HG02763 (cell line): ENCODE data around the gene ATP4B.

Source experiments
- ATAC-seq: cut with Tn5 transposase; IDR thresholded peaks from one replicate; pipeline ENCODE4 v1.9.1; 2021; ENCODE audit warnings: mild to moderate bottlenecking, moderate library complexity; ENCODE audit not compliant: unreplicated experiment

The ATP4B gene

GRCh38 chr13:113656831-113657671 lies 947 bp downstream of the ATP4B start:
- no peak for ATAC-seq

DNA sequence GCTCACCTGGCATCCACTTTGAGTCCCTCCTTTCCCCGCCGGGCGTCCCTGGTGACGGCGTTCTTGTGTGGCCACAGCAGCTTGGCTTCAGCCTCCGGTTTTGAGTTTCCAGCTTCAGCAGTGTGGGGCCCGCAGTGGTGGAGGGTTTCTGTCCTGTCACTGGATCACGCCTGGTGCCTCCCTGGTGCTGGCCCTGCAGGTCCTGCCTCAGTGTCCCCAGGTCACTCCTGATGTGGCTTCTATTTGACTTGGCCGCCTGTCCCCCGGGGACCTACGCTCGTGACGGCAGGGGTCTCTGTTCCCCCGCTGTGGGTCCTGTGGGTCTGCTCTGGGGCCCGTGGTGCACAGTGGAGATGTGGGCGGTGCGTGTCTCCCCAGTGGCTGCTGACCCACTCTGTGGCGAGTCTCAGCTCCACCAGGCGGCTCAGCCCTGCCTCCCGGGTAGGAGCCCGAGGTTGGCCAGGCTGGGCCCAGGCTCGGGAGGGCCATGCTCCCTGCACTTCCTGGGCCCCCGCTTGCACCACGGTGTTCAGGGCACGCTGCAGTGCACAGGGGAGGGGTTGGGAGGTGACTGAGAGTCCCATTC lies 1.9 kb downstream of the ATP4B start:
- no peak for ATAC-seq

DNA sequence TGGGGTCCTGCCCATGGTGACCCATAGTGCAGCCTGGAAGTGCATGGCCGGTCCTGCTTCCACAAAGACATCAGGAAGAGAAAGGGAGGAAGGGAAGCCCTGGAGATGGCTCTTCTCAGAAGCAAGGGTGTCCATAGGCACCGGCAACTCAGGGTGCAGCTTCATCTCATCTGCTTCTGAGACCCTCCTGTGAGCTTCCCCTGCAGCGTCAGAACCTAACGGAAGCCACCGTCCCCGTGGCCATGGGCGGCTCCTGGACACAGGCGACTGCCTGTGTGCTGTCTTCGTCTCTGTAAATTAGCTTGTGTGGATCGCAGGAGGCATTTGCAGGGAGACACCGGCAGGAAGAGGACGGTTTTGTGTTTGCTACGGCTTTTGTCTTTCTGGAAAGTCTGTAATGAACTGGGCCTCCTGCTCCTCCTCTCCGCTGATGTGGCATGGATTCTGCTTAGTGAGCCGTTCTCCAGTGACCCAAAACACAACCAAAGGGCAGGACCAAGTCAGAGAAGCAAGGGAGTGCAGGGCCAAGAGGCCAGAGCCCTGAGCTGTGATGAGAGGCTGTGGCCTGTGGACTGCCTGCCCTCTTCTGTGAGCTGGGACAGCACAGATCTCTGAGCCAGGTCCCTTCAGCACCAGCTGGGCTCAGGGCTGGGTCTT lies 2.5 kb downstream of the ATP4B start:
- ATAC-seq = no peak

DNA sequence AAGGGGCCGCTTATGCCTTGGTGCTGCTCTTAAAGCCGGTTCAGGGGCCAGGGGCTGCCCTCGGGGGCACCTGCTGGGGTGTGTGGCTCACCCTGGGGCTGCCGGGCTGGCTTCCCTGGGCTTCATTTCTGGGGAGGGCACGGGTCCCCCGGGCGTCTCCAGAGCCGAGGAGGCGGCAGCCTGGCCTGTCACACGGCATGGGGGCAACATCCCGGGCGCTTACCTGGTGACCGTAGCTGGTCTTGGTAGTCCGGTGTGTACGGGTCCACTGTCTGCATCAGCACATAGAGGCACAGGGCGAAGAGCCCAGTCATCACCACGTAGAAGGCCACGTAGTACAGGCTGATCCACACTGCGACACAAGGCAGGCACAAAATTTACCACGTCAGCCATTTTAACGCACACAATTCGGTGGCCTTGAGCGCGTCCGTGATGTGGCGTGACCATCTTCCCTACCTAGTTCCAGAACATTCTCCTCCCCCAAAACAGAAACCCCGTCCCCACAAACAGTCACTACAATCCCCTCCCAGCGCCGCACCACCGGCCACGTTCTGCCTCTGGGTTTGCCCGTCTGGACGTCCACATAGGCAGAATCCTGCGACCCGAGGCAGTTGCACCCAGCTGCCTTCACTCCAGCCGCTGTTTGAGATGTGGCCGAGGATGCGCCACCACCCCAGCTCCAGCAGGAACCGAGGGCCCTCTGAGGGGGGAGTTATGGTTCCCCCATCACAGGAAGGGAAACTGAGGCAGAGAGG lies 3.2 kb downstream of the ATP4B start:
- ATAC-seq = no peak

GRCh38 chr13:113654175-113654560 lies 3.8 kb downstream of the ATP4B start:
- ATAC-seq = no peak

DNA sequence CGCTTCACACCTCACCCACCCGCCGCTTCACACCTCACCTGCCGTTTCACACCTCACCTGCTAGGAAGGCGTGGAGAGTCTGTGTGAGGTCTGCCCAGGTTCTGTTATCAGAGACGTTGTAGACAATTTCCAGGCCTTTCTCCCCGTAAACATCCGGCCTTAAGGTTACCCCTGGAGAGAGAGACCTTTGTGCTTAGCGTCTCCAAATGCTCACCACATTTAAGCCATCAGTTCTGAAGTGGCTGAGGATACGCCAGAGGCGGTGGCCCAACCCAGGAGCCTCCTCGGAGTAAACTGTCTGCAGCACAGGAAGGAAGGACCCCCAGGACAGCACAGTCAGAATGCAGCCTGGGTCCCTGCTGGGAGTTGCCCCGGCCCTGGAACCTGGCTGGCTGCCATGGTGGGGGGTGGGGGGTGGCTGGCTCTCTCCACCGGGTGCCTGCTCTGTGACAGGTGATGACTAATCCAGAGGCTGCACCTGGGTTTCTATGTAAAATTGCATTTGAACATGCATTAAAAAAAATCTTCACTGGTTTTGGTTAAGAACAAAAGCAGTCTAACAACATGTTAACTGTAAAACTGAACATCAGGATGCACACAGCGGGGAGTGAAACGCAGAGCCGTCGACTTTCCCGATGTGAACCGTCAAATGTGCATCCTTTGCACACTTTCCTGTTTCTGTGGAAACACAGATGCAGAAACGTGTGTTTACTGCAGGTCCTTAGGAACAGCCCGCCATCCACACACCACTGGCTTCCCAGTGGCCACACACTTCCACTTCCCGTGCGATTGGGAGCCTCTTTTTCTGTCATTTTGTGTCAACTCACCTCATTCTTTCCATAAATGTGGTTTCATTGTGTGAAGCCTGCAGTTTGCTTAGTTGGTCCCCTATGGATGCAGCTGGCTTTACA lies 4.5 kb downstream of the ATP4B start:
- ATAC-seq = no peak

- ATAC-seq = no peak
Observed at GRCh38 chr13:113652404-113653263, 5.4 kb downstream of the ATP4B start.

GRCh38 chr13:113651511-113652403 lies 6.2 kb downstream of the ATP4B start:
- ATAC-seq = no peak

DNA sequence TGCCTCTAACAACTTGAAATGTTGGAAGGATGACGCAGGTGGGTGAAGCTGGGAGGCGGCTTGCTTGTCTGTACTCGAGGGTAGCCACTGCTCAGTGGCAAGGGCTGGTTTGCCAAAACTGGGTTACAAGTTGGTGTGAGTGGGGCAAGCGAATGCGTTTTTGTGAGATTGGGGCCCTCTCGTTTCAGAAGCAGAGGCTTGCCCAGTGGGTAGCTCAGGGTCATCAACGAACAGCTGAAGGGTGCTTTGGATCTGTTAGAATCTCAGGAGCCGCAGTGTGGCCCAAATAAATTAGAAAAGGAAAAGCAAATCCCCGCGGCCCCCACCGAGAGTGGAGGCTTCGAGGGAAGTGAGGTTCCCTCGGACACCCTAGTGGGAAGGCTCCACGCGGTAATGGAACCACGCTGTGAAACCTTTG lies 7.3 kb downstream of the ATP4B start:
- ATAC-seq = no peak

DNA sequence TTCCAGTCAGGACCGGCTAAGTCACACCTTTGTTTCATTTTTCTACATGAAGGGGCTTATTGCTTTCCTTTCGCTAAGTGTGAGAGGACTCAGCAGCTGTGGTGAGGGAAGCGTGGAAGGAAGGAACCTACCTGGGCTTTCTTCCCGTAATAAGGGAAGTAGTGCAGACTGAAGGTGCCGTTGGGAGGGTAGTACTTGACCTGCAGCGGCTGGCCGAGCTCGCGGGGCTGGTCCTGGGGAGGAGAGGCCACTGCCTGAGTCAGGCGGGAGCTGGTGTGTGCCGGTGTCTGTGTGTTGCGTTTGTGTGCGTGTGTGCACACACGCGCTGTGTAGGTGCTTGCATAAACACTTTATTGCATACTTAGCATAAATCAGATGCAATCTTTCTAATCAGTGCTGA lies 7.7 kb downstream of the ATP4B start:
- no peak for ATAC-seq

DNA sequence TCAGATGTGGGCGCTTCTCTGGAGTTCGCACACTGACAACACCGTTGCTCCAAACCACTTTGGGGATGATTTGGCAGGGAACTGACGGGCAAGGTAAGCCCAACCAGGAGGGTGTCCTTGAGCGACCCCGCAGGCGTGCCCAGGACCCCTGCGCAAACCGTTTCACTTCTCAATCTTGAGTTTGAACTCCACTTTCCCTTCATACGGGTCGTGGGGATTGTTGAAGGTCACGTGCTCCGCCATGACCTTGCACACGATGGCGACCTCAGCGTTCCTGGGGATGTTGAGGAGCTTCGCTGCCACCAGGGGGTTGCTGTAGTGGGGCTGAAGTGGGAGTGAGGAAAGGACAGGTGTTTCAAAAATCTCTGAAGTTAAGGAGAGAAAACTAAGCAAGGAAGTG lies 8.8 kb downstream of the ATP4B start:
- ATAC-seq = no peak

DNA sequence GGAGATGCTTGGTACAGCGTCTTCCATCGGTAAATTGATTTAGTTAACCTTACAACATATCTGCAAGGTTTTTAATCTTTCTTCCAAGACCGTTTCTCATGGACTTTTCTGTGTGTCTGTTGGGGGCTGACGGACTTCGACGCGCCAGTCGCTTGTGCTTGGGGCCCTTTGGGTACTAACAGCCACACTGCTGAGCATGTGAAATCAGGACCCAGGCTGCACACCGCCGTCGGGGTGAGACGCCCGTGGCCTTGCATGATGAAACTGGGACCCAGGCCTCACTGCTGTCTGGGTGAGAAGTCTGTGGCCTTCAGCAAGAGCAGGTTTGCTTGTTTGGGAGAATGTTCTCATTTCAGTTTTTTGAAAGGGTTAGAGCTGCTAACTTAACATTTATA lies 9.8 kb downstream of the ATP4B start:
- no peak for ATAC-seq

- ATAC-seq = no peak
Observed at GRCh38 chr13:113647351-113648215, 10.4 kb downstream of the ATP4B start.

- no peak for ATAC-seq
Observed at GRCh38 chr13:113646921-113647340, 11.1 kb downstream of the ATP4B start.

- ATAC-seq = no peak
Observed at GRCh38 chr13:113646376-113646775, 11.6 kb downstream of the ATP4B start.

GRCh38 chr13:113645329-113645728 lies 12.7 kb downstream of the ATP4B start:
- no peak for ATAC-seq

GRCh38 chr13:113644800-113645199 lies 13.2 kb downstream of the ATP4B start:
- no peak for ATAC-seq
